Subcutaneous adipose tissue (tissue), 4 donors: Measurements from ENCODE around the gene RBM11. TPM values are rescaled to one million over a fixed set of nuclear protein-coding genes. Genes with fewer than 3 reads are reported as not detected.

Source experiments
- CTCF ChIP-seq: fragments of 450-650 bp; IDR thresholded peaks from one replicate; pipeline ENCODE4 v1.5.1; 2016; ENCODE audit warnings: low read depth, mild to moderate bottlenecking, control low read depth, antibody characterized with exemption, moderate library complexity
- total RNA-seq, 4 donors: library from RNA; depleted of rRNA; stranded (reverse); fragments of >200 nt; gene quantifications; one replicate each; pipeline ENCODE4 v1.1.0, GENCODE V29; 2016

Gene RBM11
- total RNA-seq, 4 donors from 2014 or later = 0.38 to 0.68 (median 0.65) TPM; not detected in 1

GRCh38 chr21:14251336-14251735 lies 35.4 kb downstream of the RBM11 start:
- TF ChIP-seq CTCF = no peak

- TF ChIP-seq CTCF = no peak
Observed at GRCh38 chr21:14259747-14260146, 43.8 kb downstream of the RBM11 start.

GRCh38 chr21:14260174-14260764 lies 44.3 kb downstream of the RBM11 start:
- TF ChIP-seq CTCF = no peak

GRCh38 chr21:14262039-14262438 lies 46.1 kb downstream of the RBM11 start:
- no peak for TF ChIP-seq CTCF

- no peak for TF ChIP-seq CTCF
Observed at GRCh38 chr21:14263879-14264278, 47.9 kb downstream of the RBM11 start.

- no peak for TF ChIP-seq CTCF
Observed at GRCh38 chr21:14265023-14265422, 49.1 kb downstream of the RBM11 start.

GRCh38 chr21:14267076-14267475 lies 51.1 kb downstream of the RBM11 start:
- TF ChIP-seq CTCF = no peak
